ENCODE data around the gene FBXO3. TPM values are rescaled to one million over a fixed set of nuclear protein-coding genes. Genes with fewer than 3 reads are reported as not detected.

The FBXO3 gene
- total and polyA plus RNA-seq, 2 of the 8 experiments (the other 6 are each of a cell fraction or from before 2014, with no cell fraction given): 15.9 to 25.7 TPM

- TF ChIP-seq CHD7 (IDR thresholded peaks at IDR 0.05; ENCODE audit: insufficient replicate concordance, low read length): no peak
- TF ChIP-seq POLR2AphosphoS5 (IDR thresholded peaks at IDR 0.05; ENCODE audit: low read depth, low read length): no peak
- no peak for TF ChIP-seq RFX5 (IDR thresholded peaks at IDR 0.05; ENCODE audit: borderline replicate concordance, low read depth, low read length)
- no peak for TF ChIP-seq NANOG (IDR thresholded peaks at IDR 0.05; ENCODE audit: insufficient read depth, low read depth, low read length, poor library complexity, severe bottlenecking)
- no peak for TF ChIP-seq EP300 (IDR thresholded peaks at IDR 0.05; ENCODE audit: borderline replicate concordance in 1 of 2, low read depth in 2 of 2, low read length in 2 of 2)
- TF ChIP-seq JUN (IDR thresholded peaks at IDR 0.05; ENCODE audit: low read depth, low read length): no peak
- TF ChIP-seq MAX (IDR thresholded peaks at IDR 0.05): no peak
- TF ChIP-seq HDAC6 (IDR thresholded peaks at IDR 0.05; ENCODE audit: low read depth, low read length): no peak
These were observed 23.6 kb upstream of the FBXO3 start (continued) for GRCh38 chr11:33797879-33798278.

All from H1 (cell line).